WTC11 (cell line): ENCODE results near the gene SEMA4D. TPM values are rescaled to one million over a fixed set of nuclear protein-coding genes. Genes with fewer than 3 reads are reported as not detected.

Experiments
- ATAC-seq: fragments of 200-7000 bp; cut with Tn5 transposase; 2 replicates; pipeline ENCODE4 v1.10.0; 2021; ENCODE audit warnings: mild to moderate bottlenecking, moderate library complexity
- CTCF ChIA-PET: fragments of 300-600 bp; sonication (Branson Sonifier 250); formaldehyde crosslinking; loops from one replicate; lab custom pipeline; 2021; ENCODE audit warnings: antibody characterized with exemption; lab: Charles Lee
- POLR2A ChIA-PET: fragments of 350-600 bp; sonication (Branson Sonifier 250); formaldehyde crosslinking; loops from one replicate; lab custom pipeline; 2021; ENCODE audit warnings: antibody characterized with exemption; lab: Charles Lee
- DNase-seq: peaks from one replicate; pipeline ENCODE4 v3.0.0; 2021; ENCODE audit warnings: low spot score
- H3K27ac Mint-ChIP-seq: 2 replicates; pipeline ENCODE4 v1.8.0; 2021; ENCODE audit warnings: mixed read lengths
- H3K27me3 Mint-ChIP-seq: 2 replicates; pipeline ENCODE4 v1.8.0; 2021; ENCODE audit warnings: low read depth, mild to moderate bottlenecking, moderate library complexity, mixed read lengths
- H3K36me3 Mint-ChIP-seq: 2 replicates; pipeline ENCODE4 v1.8.0; 2021; ENCODE audit warnings: mixed read lengths
- H3K4me1 Mint-ChIP-seq: 2 replicates; pipeline ENCODE4 v1.8.0; 2022; ENCODE audit warnings: mixed read lengths
- H3K4me3 Mint-ChIP-seq: 2 replicates; pipeline ENCODE4 v1.8.0; 2021; ENCODE audit warnings: mild to moderate bottlenecking, moderate library complexity, mixed read lengths
- H3K9me3 Mint-ChIP-seq: 2 replicates; pipeline ENCODE4 v1.8.0; 2021; ENCODE audit warnings: mixed read lengths
- CREB1 ChIP-seq: sonication (generic); formaldehyde crosslinking; IDR thresholded peaks from 2 replicates; pipeline ENCODE4 v1.8.0; 2023; ENCODE audit warnings: mild to moderate bottlenecking, missing genetic modification reagents
- E2F1 ChIP-seq: sonication (generic); formaldehyde crosslinking; IDR thresholded peaks from 2 replicates; pipeline ENCODE4 v1.8.0; 2022; ENCODE audit warnings: mild to moderate bottlenecking, missing genetic modification reagents
- ELF4 ChIP-seq: sonication (generic); formaldehyde crosslinking; IDR thresholded peaks from 2 replicates; pipeline ENCODE4 v1.8.1; 2022; ENCODE audit warnings: low read depth, mild to moderate bottlenecking, moderate library complexity, missing genetic modification reagents
- ETV6 ChIP-seq: sonication (generic); formaldehyde crosslinking; IDR thresholded peaks from 2 replicates; pipeline ENCODE4 v1.8.1; 2022; ENCODE audit warnings: mild to moderate bottlenecking, missing genetic modification reagents
- FOXK1 ChIP-seq: sonication (generic); formaldehyde crosslinking; IDR thresholded peaks from 2 replicates; pipeline ENCODE4 v1.8.0; 2022; ENCODE audit warnings: mild to moderate bottlenecking, moderate library complexity, missing genetic modification reagents
- GTF2I ChIP-seq: fragments of 250-450 bp; sonication (Bioruptor Pico); conservative IDR thresholded peaks from 2 replicates; pipeline ENCODE4 v1.4.0; 2021; ENCODE audit warnings: mild to moderate bottlenecking
- HMGXB4 ChIP-seq: sonication (generic); formaldehyde crosslinking; IDR thresholded peaks from 2 replicates; pipeline ENCODE4 v1.8.1; 2023; ENCODE audit warnings: mild to moderate bottlenecking, moderate library complexity, missing genetic modification reagents
- KAT7 ChIP-seq: sonication (generic); formaldehyde crosslinking; IDR thresholded peaks from 2 replicates; pipeline ENCODE4 v1.8.1; 2023; ENCODE audit warnings: missing genetic modification reagents, mild to moderate bottlenecking, borderline replicate concordance
- MXD4 ChIP-seq: fragments of 250-450 bp; sonication (Bioruptor Pico); IDR thresholded peaks from 2 replicates; pipeline ENCODE4 v1.8.0; 2021; ENCODE audit warnings: mild to moderate bottlenecking, moderate library complexity, borderline replicate concordance
- OVOL2 ChIP-seq: fragments of 250-450 bp; sonication (Bioruptor Pico); IDR thresholded peaks from 2 replicates; pipeline ENCODE4 v1.9.0; 2021; ENCODE audit warnings: mild to moderate bottlenecking, borderline replicate concordance
- PRRX2 ChIP-seq: fragments of 250-450 bp; sonication (Bioruptor Pico); IDR thresholded peaks from 2 replicates; pipeline ENCODE4 v1.8.0; 2021; ENCODE audit warnings: mild to moderate bottlenecking
- RELA ChIP-seq: sonication (generic); formaldehyde crosslinking; IDR thresholded peaks from 2 replicates; pipeline ENCODE4 v1.8.1; 2022; ENCODE audit warnings: missing genetic modification reagents, mild to moderate bottlenecking, borderline replicate concordance
- SMAD3 ChIP-seq: sonication (generic); formaldehyde crosslinking; IDR thresholded peaks from 2 replicates; pipeline ENCODE4 v1.8.0; 2022; ENCODE audit warnings: missing genetic modification reagents, mild to moderate bottlenecking, borderline replicate concordance
- SP1 ChIP-seq: sonication (generic); formaldehyde crosslinking; conservative IDR thresholded peaks from 2 replicates; pipeline ENCODE4 v1.8.1; 2022; ENCODE audit warnings: missing genetic modification reagents
- TCF7 ChIP-seq: sonication (generic); formaldehyde crosslinking; IDR thresholded peaks from 2 replicates; pipeline ENCODE4 v1.8.0; 2022; ENCODE audit warnings: mild to moderate bottlenecking, low read depth, missing genetic modification reagents, moderate library complexity
- TEAD4 ChIP-seq: sonication (generic); formaldehyde crosslinking; IDR thresholded peaks from 2 replicates; pipeline ENCODE4 v1.8.0; 2022; ENCODE audit warnings: mild to moderate bottlenecking, missing genetic modification reagents
- ZBTB21 ChIP-seq: sonication (generic); formaldehyde crosslinking; IDR thresholded peaks from 2 replicates; pipeline ENCODE4 v1.8.1; 2023; ENCODE audit warnings: mild to moderate bottlenecking, missing genetic modification reagents, borderline replicate concordance
- ZNF121 ChIP-seq: sonication (generic); formaldehyde crosslinking; IDR thresholded peaks from 2 replicates; pipeline ENCODE4 v1.8.0; 2023; ENCODE audit warnings: missing genetic modification reagents
- ZNF138 ChIP-seq: sonication (generic); formaldehyde crosslinking; conservative IDR thresholded peaks from 2 replicates; pipeline ENCODE4 v1.8.1; 2022; ENCODE audit warnings: mild to moderate bottlenecking, moderate library complexity, missing genetic modification reagents
- ZNF232 ChIP-seq: sonication (generic); formaldehyde crosslinking; IDR thresholded peaks from 2 replicates; pipeline ENCODE4 v1.8.0; 2022; ENCODE audit warnings: mild to moderate bottlenecking, missing genetic modification reagents
- ZNF317 ChIP-seq: sonication (generic); formaldehyde crosslinking; IDR thresholded peaks from 2 replicates; pipeline ENCODE4 v1.8.1; 2023; ENCODE audit warnings: low read depth, mild to moderate bottlenecking, moderate library complexity, missing genetic modification reagents, borderline replicate concordance
- total RNA-seq: library from RNA; stranded (reverse); gene quantifications from 3 replicates; pipeline ENCODE4 v1.2.3, GENCODE V29; 2021
- TF ChIP-seq, protein P1 (sequence below): sonication (generic); formaldehyde crosslinking; IDR thresholded peaks from 2 replicates; pipeline ENCODE4 v1.8.0; 2023; ENCODE audit warnings: missing genetic modification reagents
- TF ChIP-seq, protein P2 (sequence below): sonication (generic); formaldehyde crosslinking; IDR thresholded peaks from 2 replicates; pipeline ENCODE4 v1.8.1; 2023; ENCODE audit warnings: mild to moderate bottlenecking, missing genetic modification reagents, moderate library complexity
- TF ChIP-seq, protein P3 (sequence below): sonication (generic); formaldehyde crosslinking; IDR thresholded peaks from 2 replicates; pipeline ENCODE4 v1.8.0; 2022; ENCODE audit warnings: missing genetic modification reagents
- TF ChIP-seq, protein P4 (sequence below): sonication (generic); formaldehyde crosslinking; IDR thresholded peaks from 2 replicates; pipeline ENCODE4 v1.8.1; 2022; ENCODE audit warnings: mild to moderate bottlenecking, missing genetic modification reagents, moderate library complexity, borderline replicate concordance

SEMA4D gene
- total RNA-seq, 1 experiment from 2014 or later = 67.8 TPM

DNA sequence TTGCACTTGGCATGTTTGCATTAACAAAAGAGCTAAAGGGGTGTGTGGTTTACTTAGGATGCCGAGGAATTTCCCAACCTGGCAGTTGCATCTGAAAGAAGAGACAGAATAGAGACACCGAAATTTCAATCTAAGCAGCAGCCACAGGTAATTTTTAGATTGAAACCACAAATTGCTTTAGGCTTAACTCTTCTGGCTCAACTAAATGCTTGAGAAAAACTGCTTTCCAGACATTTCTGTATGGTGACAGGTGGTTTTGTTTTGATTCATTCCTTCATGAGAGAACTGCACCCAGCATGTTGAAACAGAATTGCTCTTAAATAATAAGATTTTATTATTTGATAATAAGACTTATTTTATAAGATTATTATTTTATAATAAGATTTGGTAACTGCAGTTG, 158.1 kb downstream of the SEMA4D start:
- ChIA-PET POLR2A (no interaction called here), CTCF (no interaction called here)
- Mint-ChIP-seq H3K4me3 (no peak overlapping the region), H3K9me3 (no peaks in the 10 kb centered on the region), H3K27ac (no peak overlapping the region), H3K27me3 (no peaks in the 10 kb centered on the region), H3K4me1 (no peaks in the 10 kb centered on the region), H3K36me3 (peaks cover 80% of the 10 kb centered on the region)
- DNase-seq (no peak), ATAC-seq (no peak)
- TF ChIP-seq, protein P1, sequence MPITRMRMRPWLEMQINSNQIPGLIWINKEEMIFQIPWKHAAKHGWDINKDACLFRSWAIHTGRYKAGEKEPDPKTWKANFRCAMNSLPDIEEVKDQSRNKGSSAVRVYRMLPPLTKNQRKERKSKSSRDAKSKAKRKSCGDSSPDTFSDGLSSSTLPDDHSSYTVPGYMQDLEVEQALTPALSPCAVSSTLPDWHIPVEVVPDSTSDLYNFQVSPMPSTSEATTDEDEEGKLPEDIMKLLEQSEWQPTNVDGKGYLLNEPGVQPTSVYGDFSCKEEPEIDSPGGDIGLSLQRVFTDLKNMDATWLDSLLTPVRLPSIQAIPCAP (CRISPR knock-in tag) = no peak
- no peak for TF ChIP-seq ZNF232
- TF ChIP-seq ELF4 (CRISPR knock-in tag) = no peak
- TF ChIP-seq SP1 = no peak
- no peak for TF ChIP-seq SMAD3 (CRISPR knock-in tag)
- no peak for TF ChIP-seq ETV6 (CRISPR knock-in tag)
- TF ChIP-seq, protein P2, sequence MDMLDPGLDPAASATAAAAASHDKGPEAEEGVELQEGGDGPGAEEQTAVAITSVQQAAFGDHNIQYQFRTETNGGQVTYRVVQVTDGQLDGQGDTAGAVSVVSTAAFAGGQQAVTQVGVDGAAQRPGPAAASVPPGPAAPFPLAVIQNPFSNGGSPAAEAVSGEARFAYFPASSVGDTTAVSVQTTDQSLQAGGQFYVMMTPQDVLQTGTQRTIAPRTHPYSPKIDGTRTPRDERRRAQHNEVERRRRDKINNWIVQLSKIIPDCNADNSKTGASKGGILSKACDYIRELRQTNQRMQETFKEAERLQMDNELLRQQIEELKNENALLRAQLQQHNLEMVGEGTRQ (CRISPR knock-in tag) = no peak
- no peak for TF ChIP-seq ZNF138 (CRISPR knock-in tag)
- TF ChIP-seq CREB1 (CRISPR knock-in tag) = no peak
- no peak for TF ChIP-seq RELA (CRISPR knock-in tag)

- ChIA-PET POLR2A (no interaction called here), CTCF (no interaction called here)
- TF ChIP-seq FOXK1 (CRISPR knock-in tag) = no peak
- TF ChIP-seq GTF2I (CRISPR knock-in tag) = no peak
- TF ChIP-seq ZNF121 = no peak
- no peak for TF ChIP-seq ETV6 (CRISPR knock-in tag)
- no peak for TF ChIP-seq ZBTB21 (CRISPR knock-in tag)
- TF ChIP-seq MXD4 = no peak
- TF ChIP-seq, protein P3, sequence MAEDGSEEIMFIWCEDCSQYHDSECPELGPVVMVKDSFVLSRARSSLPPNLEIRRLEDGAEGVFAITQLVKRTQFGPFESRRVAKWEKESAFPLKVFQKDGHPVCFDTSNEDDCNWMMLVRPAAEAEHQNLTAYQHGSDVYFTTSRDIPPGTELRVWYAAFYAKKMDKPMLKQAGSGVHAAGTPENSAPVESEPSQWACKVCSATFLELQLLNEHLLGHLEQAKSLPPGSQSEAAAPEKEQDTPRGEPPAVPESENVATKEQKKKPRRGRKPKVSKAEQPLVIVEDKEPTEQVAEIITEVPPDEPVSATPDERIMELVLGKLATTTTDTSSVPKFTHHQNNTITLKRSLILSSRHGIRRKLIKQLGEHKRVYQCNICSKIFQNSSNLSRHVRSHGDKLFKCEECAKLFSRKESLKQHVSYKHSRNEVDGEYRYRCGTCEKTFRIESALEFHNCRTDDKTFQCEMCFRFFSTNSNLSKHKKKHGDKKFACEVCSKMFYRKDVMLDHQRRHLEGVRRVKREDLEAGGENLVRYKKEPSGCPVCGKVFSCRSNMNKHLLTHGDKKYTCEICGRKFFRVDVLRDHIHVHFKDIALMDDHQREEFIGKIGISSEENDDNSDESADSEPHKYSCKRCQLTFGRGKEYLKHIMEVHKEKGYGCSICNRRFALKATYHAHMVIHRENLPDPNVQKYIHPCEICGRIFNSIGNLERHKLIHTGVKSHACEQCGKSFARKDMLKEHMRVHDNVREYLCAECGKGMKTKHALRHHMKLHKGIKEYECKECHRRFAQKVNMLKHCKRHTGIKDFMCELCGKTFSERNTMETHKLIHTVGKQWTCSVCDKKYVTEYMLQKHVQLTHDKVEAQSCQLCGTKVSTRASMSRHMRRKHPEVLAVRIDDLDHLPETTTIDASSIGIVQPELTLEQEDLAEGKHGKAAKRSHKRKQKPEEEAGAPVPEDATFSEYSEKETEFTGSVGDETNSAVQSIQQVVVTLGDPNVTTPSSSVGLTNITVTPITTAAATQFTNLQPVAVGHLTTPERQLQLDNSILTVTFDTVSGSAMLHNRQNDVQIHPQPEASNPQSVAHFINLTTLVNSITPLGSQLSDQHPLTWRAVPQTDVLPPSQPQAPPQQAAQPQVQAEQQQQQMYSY (CRISPR knock-in tag) = no peak
- TF ChIP-seq ZNF317 (CRISPR knock-in tag) = no peak
- no peak for TF ChIP-seq CREB1 (CRISPR knock-in tag)
- DNase-seq (no peak), ATAC-seq (no peak)
- Mint-ChIP-seq H3K4me1 (no peaks in the 10 kb centered on the region), H3K27ac (no peak overlapping the region), H3K27me3 (no peaks in the 10 kb centered on the region), H3K36me3 (peaks cover 75% of the 10 kb centered on the region), H3K9me3 (peaks cover 4% of the 10 kb centered on the region; the same call in 1 of the 2 replicates), H3K4me3 (no peak overlapping the region)
These were observed 167.4 kb downstream of the SEMA4D start for GRCh38 chr9:89330513-89330912.

DNA sequence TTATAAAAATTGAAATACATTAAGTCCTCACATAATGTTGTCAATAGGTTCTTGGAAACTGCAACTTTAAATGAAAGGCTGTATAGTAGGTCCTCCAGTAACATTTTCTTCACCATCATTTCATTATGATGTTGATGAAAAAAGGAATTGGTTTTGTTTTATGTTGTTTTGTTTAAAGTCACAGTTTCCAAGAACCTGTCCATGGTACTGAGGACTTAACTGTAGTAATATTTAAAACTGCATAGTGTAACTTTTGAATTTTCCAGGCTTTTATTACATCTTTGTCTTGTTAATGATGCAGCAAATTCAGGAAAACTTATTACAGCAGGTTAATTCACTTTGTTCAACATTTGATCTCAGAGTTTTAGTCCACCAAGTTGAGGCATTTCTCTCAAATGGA, 168.0 kb downstream of the SEMA4D start:
- H3K27ac Mint-ChIP-seq = no peak overlapping the region
- no peaks in the 10 kb centered on the region for H3K4me1 Mint-ChIP-seq
- H3K4me3 Mint-ChIP-seq = no peak overlapping the region
- ChIA-PET CTCF (no interaction called here), POLR2A (no interaction called here)
- no peak for ATAC-seq
- peaks cover 73% of the 10 kb centered on the region for H3K36me3 Mint-ChIP-seq
- H3K27me3 Mint-ChIP-seq = no peaks in the 10 kb centered on the region
- peaks cover 4% of the 10 kb centered on the region; the same call in 1 of the 2 replicates for H3K9me3 Mint-ChIP-seq
- no peak for DNase-seq
- TF ChIP-seq OVOL2 (CRISPR knock-in tag) (no peak), E2F1 (CRISPR knock-in tag) (no peak), TCF7 (no peak), SMAD3 (CRISPR knock-in tag) (no peak), KAT7 (no peak), HMGXB4 (CRISPR knock-in tag) (no peak), ELF4 (CRISPR knock-in tag) (no peak), PRRX2 (CRISPR knock-in tag) (no peak), TEAD4 (CRISPR knock-in tag) (no peak), ZBTB21 (CRISPR knock-in tag) (no peak), CREB1 (CRISPR knock-in tag) (no peak)
- TF ChIP-seq, protein P4, sequence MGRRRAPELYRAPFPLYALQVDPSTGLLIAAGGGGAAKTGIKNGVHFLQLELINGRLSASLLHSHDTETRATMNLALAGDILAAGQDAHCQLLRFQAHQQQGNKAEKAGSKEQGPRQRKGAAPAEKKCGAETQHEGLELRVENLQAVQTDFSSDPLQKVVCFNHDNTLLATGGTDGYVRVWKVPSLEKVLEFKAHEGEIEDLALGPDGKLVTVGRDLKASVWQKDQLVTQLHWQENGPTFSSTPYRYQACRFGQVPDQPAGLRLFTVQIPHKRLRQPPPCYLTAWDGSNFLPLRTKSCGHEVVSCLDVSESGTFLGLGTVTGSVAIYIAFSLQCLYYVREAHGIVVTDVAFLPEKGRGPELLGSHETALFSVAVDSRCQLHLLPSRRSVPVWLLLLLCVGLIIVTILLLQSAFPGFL (CRISPR knock-in tag) = no peak
